WTC11 (cell line): Measurements from ENCODE around the gene FAM3B. TPM values are rescaled to one million over a fixed set of nuclear protein-coding genes. Genes with fewer than 3 reads are reported as not detected.

Experiments
- ATAC-seq: fragments of 200-7000 bp; cut with Tn5 transposase; 2 replicates; pipeline ENCODE4 v1.10.0; 2021; ENCODE audit warnings: mild to moderate bottlenecking, moderate library complexity
- CTCF ChIA-PET: fragments of 300-600 bp; sonication (Branson Sonifier 250); formaldehyde crosslinking; loops from one replicate; lab custom pipeline; 2021; ENCODE audit warnings: antibody characterized with exemption; lab: Charles Lee
- POLR2A ChIA-PET: fragments of 350-600 bp; sonication (Branson Sonifier 250); formaldehyde crosslinking; loops from one replicate; lab custom pipeline; 2021; ENCODE audit warnings: antibody characterized with exemption; lab: Charles Lee
- DNase-seq: peaks from one replicate; pipeline ENCODE4 v3.0.0; 2021; ENCODE audit warnings: low spot score
- H3K27ac Mint-ChIP-seq: 2 replicates; pipeline ENCODE4 v1.8.0; 2021; ENCODE audit warnings: mixed read lengths
- H3K27me3 Mint-ChIP-seq: 2 replicates; pipeline ENCODE4 v1.8.0; 2021; ENCODE audit warnings: low read depth, mild to moderate bottlenecking, moderate library complexity, mixed read lengths
- H3K36me3 Mint-ChIP-seq: 2 replicates; pipeline ENCODE4 v1.8.0; 2021; ENCODE audit warnings: mixed read lengths
- H3K4me1 Mint-ChIP-seq: 2 replicates; pipeline ENCODE4 v1.8.0; 2022; ENCODE audit warnings: mixed read lengths
- H3K4me3 Mint-ChIP-seq: 2 replicates; pipeline ENCODE4 v1.8.0; 2021; ENCODE audit warnings: mild to moderate bottlenecking, moderate library complexity, mixed read lengths
- H3K9me3 Mint-ChIP-seq: 2 replicates; pipeline ENCODE4 v1.8.0; 2021; ENCODE audit warnings: mixed read lengths
- CREM ChIP-seq: sonication (generic); formaldehyde crosslinking; IDR thresholded peaks from 2 replicates; pipeline ENCODE4 v1.8.1; 2022; ENCODE audit warnings: mild to moderate bottlenecking, missing genetic modification reagents, moderate library complexity
- FOXP4 ChIP-seq: sonication (generic); formaldehyde crosslinking; IDR thresholded peaks from 2 replicates; pipeline ENCODE4 v1.8.0; 2022; ENCODE audit warnings: mild to moderate bottlenecking, missing genetic modification reagents
- JAZF1 ChIP-seq: fragments of 250-450 bp; sonication (Bioruptor Pico); IDR thresholded peaks from 2 replicates; pipeline ENCODE4 v1.9.0; 2021; ENCODE audit warnings: moderate library complexity, mild to moderate bottlenecking, inconsistent platforms
- MLX ChIP-seq: sonication (generic); formaldehyde crosslinking; IDR thresholded peaks from 2 replicates; pipeline ENCODE4 v1.8.1; 2023; ENCODE audit warnings: mild to moderate bottlenecking, missing genetic modification reagents, moderate library complexity
- NFATC4 ChIP-seq: fragments of 250-450 bp; sonication (Bioruptor Pico); IDR thresholded peaks from 2 replicates; pipeline ENCODE4 v1.9.0; 2021; ENCODE audit warnings: mild to moderate bottlenecking
- NFYB ChIP-seq: sonication (generic); formaldehyde crosslinking; conservative IDR thresholded peaks from 2 replicates; pipeline ENCODE4 v1.8.0; 2022; ENCODE audit warnings: low read depth, missing genetic modification reagents
- OVOL2 ChIP-seq: fragments of 250-450 bp; sonication (Bioruptor Pico); IDR thresholded peaks from 2 replicates; pipeline ENCODE4 v1.9.0; 2021; ENCODE audit warnings: mild to moderate bottlenecking, borderline replicate concordance
- RELA ChIP-seq: sonication (generic); formaldehyde crosslinking; IDR thresholded peaks from 2 replicates; pipeline ENCODE4 v1.8.1; 2022; ENCODE audit warnings: missing genetic modification reagents, mild to moderate bottlenecking, borderline replicate concordance
- TCF7 ChIP-seq: sonication (generic); formaldehyde crosslinking; IDR thresholded peaks from 2 replicates; pipeline ENCODE4 v1.8.0; 2022; ENCODE audit warnings: mild to moderate bottlenecking, low read depth, missing genetic modification reagents, moderate library complexity
- ZNF138 ChIP-seq: sonication (generic); formaldehyde crosslinking; conservative IDR thresholded peaks from 2 replicates; pipeline ENCODE4 v1.8.1; 2022; ENCODE audit warnings: mild to moderate bottlenecking, moderate library complexity, missing genetic modification reagents
- ZNF263 ChIP-seq: sonication (generic); formaldehyde crosslinking; IDR thresholded peaks from 2 replicates; pipeline ENCODE4 v1.8.1; 2022; ENCODE audit warnings: low read depth, mild to moderate bottlenecking, moderate library complexity, missing genetic modification reagents
- ZNF281 ChIP-seq: sonication (generic); formaldehyde crosslinking; IDR thresholded peaks from 2 replicates; pipeline ENCODE4 v1.8.0; 2023; ENCODE audit warnings: mild to moderate bottlenecking, missing genetic modification reagents
- ZNF317 ChIP-seq: sonication (generic); formaldehyde crosslinking; IDR thresholded peaks from 2 replicates; pipeline ENCODE4 v1.8.1; 2023; ENCODE audit warnings: low read depth, mild to moderate bottlenecking, moderate library complexity, missing genetic modification reagents, borderline replicate concordance
- total RNA-seq: library from RNA; stranded (reverse); gene quantifications from 3 replicates; pipeline ENCODE4 v1.2.3, GENCODE V29; 2021
- TF ChIP-seq, protein P1 (sequence below): sonication (generic); formaldehyde crosslinking; IDR thresholded peaks from 2 replicates; pipeline ENCODE4 v1.8.1; 2023; ENCODE audit warnings: mild to moderate bottlenecking, missing genetic modification reagents
- TF ChIP-seq, protein P2 (sequence below): sonication (generic); formaldehyde crosslinking; IDR thresholded peaks from 2 replicates; pipeline ENCODE4 v1.8.1; 2023; ENCODE audit warnings: mild to moderate bottlenecking, moderate library complexity, missing genetic modification reagents
- TF ChIP-seq, protein P3 (sequence below): sonication (generic); formaldehyde crosslinking; IDR thresholded peaks from 2 replicates; pipeline ENCODE4 v1.8.1; 2023; ENCODE audit warnings: mild to moderate bottlenecking, missing genetic modification reagents, moderate library complexity
- TF ChIP-seq, protein P4 (sequence below): sonication (generic); formaldehyde crosslinking; IDR thresholded peaks from 2 replicates; pipeline ENCODE4 v1.8.0; 2023; ENCODE audit warnings: missing genetic modification reagents
- TF ChIP-seq, protein P5 (sequence below): sonication (generic); formaldehyde crosslinking; IDR thresholded peaks from 2 replicates; pipeline ENCODE4 v1.8.0; 2022; ENCODE audit warnings: mild to moderate bottlenecking, missing genetic modification reagents
- TF ChIP-seq, protein P6 (sequence below): sonication (generic); formaldehyde crosslinking; IDR thresholded peaks from 2 replicates; pipeline ENCODE4 v1.8.0; 2023; ENCODE audit warnings: missing genetic modification reagents, mild to moderate bottlenecking, borderline replicate concordance

Gene FAM3B
- total RNA-seq, 1 experiment from 2014 or later = 1.4 TPM

DNA sequence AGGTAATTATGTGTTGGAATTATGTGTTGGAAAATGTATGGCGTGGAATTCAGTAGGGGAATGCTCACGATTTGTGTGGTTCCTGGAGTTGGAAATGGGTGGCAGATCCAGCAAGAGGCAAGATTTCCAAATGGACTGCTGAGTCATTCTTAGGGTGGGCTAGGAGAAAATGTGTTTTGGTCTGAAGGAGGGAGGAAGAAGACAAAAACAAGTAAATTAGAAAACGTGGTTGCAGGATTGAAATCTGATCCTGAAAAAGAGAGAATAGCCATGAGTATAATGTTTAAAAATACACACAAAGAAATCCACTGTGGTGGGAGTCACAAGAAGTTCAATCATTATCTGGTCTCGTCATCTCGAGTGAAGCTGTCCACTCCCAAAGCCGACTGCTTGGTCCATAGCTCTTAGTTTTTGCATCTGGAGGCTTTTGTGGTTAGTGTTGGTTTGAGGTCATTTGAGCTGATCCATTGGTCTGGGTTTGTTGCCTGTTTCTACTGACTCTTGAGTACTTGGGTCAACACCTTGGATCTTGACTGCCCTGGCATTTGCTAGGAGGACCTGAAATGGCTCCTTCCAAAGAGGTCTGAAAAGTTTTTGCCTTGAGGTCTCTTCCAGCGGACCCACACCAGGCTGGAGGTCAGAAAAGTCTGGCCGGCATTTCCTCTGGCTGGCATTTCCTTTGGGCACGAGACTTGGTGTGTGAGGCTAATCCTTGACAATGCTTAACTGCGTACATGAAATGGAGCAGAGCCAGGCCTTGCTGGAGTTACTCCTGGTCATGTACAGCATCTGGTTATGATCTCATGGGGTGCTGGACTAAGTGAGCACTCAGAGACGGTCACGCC is 54.5 kb downstream of the FAM3B start:
- CTCF ChIA-PET = interaction anchor here (1.5 to 3.2 kb wide), 3 partner anchors 11 to 89 kb away, joined by 3 to 39 read pairs (median 22); no protein-coding TSS in a partner anchor

More for the DNA sequence above, 54.5 kb downstream of the FAM3B start:
- POLR2A ChIA-PET = no interaction called here
- H3K4me3 Mint-ChIP-seq = no peak overlapping the region
- peaks cover 12% of the 10 kb centered on the region for H3K4me1 Mint-ChIP-seq
- TF ChIP-seq NFATC4 (CRISPR knock-in tag) = no peak
- no peak for TF ChIP-seq ZNF138 (CRISPR knock-in tag)
- no peak for TF ChIP-seq NFYB (CRISPR knock-in tag)
- no peak for TF ChIP-seq RELA (CRISPR knock-in tag)
- no peak for TF ChIP-seq JAZF1 (CRISPR knock-in tag)
- no peak for TF ChIP-seq ZNF317 (CRISPR knock-in tag)
- TF ChIP-seq ZNF263 = no peak
- TF ChIP-seq, protein P1, sequence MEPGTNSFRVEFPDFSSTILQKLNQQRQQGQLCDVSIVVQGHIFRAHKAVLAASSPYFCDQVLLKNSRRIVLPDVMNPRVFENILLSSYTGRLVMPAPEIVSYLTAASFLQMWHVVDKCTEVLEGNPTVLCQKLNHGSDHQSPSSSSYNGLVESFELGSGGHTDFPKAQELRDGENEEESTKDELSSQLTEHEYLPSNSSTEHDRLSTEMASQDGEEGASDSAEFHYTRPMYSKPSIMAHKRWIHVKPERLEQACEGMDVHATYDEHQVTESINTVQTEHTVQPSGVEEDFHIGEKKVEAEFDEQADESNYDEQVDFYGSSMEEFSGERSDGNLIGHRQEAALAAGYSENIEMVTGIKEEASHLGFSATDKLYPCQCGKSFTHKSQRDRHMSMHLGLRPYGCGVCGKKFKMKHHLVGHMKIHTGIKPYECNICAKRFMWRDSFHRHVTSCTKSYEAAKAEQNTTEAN (CRISPR knock-in tag) = no peak
- TF ChIP-seq, protein P2, sequence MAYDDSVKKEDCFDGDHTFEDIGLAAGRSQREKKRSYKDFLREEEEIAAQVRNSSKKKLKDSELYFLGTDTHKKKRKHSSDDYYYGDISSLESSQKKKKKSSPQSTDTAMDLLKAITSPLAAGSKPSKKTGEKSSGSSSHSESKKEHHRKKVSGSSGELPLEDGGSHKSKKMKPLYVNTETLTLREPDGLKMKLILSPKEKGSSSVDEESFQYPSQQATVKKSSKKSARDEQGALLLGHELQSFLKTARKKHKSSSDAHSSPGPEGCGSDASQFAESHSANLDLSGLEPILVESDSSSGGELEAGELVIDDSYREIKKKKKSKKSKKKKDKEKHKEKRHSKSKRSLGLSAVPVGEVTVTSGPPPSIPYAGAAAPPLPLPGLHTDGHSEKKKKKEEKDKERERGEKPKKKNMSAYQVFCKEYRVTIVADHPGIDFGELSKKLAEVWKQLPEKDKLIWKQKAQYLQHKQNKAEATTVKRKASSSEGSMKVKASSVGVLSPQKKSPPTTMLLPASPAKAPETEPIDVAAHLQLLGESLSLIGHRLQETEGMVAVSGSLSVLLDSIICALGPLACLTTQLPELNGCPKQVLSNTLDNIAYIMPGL (CRISPR knock-in tag) = no peak
- TF ChIP-seq, protein P3, sequence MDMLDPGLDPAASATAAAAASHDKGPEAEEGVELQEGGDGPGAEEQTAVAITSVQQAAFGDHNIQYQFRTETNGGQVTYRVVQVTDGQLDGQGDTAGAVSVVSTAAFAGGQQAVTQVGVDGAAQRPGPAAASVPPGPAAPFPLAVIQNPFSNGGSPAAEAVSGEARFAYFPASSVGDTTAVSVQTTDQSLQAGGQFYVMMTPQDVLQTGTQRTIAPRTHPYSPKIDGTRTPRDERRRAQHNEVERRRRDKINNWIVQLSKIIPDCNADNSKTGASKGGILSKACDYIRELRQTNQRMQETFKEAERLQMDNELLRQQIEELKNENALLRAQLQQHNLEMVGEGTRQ = no peak
- TF ChIP-seq, protein P4, sequence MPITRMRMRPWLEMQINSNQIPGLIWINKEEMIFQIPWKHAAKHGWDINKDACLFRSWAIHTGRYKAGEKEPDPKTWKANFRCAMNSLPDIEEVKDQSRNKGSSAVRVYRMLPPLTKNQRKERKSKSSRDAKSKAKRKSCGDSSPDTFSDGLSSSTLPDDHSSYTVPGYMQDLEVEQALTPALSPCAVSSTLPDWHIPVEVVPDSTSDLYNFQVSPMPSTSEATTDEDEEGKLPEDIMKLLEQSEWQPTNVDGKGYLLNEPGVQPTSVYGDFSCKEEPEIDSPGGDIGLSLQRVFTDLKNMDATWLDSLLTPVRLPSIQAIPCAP (CRISPR knock-in tag) = no peak
- TF ChIP-seq, protein P5, sequence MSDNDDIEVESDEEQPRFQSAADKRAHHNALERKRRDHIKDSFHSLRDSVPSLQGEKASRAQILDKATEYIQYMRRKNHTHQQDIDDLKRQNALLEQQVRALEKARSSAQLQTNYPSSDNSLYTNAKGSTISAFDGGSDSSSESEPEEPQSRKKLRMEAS (CRISPR knock-in tag) = no peak
- TF ChIP-seq TCF7 (CRISPR knock-in tag) = no peak
- no peak for TF ChIP-seq FOXP4 (CRISPR knock-in tag)
- TF ChIP-seq, protein P6, sequence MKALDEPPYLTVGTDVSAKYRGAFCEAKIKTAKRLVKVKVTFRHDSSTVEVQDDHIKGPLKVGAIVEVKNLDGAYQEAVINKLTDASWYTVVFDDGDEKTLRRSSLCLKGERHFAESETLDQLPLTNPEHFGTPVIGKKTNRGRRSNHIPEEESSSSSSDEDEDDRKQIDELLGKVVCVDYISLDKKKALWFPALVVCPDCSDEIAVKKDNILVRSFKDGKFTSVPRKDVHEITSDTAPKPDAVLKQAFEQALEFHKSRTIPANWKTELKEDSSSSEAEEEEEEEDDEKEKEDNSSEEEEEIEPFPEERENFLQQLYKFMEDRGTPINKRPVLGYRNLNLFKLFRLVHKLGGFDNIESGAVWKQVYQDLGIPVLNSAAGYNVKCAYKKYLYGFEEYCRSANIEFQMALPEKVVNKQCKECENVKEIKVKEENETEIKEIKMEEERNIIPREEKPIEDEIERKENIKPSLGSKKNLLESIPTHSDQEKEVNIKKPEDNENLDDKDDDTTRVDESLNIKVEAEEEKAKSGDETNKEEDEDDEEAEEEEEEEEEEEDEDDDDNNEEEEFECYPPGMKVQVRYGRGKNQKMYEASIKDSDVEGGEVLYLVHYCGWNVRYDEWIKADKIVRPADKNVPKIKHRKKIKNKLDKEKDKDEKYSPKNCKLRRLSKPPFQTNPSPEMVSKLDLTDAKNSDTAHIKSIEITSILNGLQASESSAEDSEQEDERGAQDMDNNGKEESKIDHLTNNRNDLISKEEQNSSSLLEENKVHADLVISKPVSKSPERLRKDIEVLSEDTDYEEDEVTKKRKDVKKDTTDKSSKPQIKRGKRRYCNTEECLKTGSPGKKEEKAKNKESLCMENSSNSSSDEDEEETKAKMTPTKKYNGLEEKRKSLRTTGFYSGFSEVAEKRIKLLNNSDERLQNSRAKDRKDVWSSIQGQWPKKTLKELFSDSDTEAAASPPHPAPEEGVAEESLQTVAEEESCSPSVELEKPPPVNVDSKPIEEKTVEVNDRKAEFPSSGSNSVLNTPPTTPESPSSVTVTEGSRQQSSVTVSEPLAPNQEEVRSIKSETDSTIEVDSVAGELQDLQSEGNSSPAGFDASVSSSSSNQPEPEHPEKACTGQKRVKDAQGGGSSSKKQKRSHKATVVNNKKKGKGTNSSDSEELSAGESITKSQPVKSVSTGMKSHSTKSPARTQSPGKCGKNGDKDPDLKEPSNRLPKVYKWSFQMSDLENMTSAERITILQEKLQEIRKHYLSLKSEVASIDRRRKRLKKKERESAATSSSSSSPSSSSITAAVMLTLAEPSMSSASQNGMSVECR (CRISPR knock-in tag) = no peak
- no peak for TF ChIP-seq MLX
- TF ChIP-seq ZNF281 (CRISPR knock-in tag) = no peak
- no peak for TF ChIP-seq CREM (CRISPR knock-in tag)
- TF ChIP-seq OVOL2 (CRISPR knock-in tag) = no peak
- H3K27me3 Mint-ChIP-seq = no peaks in the 10 kb centered on the region; the same call in 1 of the 2 replicates
- H3K36me3 Mint-ChIP-seq = no peaks in the 10 kb centered on the region
- ATAC-seq (no peak), DNase-seq (no peak)
- H3K9me3 Mint-ChIP-seq = peaks cover 6% of the 10 kb centered on the region; the same call in 1 of the 2 replicates
- no peak overlapping the region for H3K27ac Mint-ChIP-seq
